T-helper 22 cell (primary cell): ENCODE measurements around the gene APLF.
"Not testable (repeated sequence)": the region's sequence is repeated elsewhere in the genome, so short reads cannot be mapped to it uniquely, and the experiment has no call there.

Experiments
- DNase-seq: peaks from one replicate; pipeline ENCODE4 v3.0.0-alpha.2; 2020; ENCODE audit warnings: low read depth

Gene APLF

DNA sequence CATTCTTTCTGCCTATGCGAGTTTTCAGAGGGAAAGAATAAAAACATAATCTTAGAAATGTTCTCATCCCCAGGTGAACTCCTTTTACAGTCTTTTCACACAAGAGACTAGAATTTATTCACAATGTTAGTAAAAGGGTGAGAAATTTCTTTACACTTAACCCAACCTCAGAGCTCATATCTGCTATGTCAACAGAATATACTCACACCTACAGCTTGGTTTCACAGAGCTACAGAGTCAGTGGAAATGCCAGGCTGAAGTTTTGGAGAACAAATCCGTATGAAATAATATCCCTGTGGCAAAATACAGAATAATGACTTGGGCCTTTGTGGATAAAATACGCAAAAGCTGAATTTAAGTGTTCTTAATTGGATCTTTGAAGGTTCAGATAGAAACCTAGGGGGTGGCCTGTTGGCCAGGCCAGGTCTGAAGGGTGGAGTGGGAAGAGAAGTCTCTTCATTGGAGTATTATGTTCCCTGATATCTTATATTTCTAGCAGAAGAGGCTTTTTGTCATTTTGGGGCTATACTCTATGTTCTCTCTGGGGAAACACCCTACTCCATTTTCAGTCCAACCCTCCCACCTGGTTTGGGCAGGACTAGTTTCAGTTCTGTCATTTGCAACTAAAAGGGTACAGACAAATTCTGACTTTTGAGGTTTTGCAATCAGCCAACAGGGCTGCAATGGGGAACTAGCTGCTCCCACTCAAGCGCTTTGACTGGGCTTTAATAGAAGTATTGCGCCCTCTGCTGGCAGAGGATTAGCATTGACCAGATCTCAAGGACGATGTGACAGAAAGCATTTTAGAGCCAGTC, 26.0 kb upstream of the APLF start:
- DNase-seq, result peak; percentile 64

DNA sequence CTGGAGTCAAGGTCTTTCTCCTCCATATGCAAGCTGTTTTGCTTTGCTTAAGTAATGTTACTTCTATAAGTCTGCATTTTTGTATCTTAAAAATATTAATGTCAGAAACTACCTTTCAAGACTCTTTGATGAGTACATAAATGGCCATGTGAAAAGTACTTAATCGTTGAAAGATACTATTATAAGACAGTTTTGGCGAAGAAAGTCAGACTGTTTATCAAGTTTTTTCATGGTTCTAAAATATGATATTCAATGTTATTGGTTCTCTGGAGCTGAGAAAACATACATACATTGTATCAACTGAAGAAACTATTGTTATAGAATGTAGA, 25.4 kb upstream of the APLF start:
- no peak for DNase-seq

DNA sequence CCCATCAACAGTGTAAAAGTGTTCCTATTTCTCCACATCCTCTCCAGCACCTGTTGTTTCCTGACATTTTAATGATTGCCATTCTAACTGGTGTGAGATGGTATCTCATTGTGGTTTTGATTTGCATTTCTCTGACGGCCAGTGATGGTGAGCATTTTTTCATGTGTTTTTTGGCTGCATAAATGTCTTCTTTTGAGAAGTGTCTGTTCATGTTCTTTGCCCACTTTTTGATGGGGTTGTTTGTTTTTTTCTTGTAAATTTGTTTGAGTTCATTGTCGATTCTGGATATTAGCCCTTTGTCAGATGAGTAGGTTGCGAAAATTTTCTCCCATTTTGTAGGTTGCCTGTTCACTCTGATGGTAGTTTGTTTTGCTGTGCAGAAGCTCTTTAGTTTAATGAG, 21.0 kb upstream of the APLF start:
- DNase-seq, result not testable (repeated sequence)

DNA sequence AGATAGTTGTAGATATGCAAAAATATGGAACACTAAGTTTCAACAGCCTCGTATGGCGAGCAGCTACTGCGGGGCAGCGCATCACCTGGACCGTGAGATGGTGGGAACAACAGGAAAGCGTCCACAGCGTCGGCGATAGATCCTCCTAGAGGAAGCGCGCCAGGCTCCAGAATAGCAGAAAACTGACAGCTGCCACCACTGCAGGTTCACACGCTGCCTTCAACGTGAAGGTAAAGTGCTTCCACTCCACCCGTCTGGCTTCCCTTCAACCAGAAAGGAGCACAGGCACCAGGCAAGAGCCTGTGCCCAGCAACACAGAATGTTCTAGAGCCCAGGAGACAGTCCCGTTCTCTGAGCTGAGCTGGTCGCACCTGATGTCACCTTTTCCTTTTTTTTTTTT, 20.3 kb upstream of the APLF start:
- DNase-seq, result no peak

DNA sequence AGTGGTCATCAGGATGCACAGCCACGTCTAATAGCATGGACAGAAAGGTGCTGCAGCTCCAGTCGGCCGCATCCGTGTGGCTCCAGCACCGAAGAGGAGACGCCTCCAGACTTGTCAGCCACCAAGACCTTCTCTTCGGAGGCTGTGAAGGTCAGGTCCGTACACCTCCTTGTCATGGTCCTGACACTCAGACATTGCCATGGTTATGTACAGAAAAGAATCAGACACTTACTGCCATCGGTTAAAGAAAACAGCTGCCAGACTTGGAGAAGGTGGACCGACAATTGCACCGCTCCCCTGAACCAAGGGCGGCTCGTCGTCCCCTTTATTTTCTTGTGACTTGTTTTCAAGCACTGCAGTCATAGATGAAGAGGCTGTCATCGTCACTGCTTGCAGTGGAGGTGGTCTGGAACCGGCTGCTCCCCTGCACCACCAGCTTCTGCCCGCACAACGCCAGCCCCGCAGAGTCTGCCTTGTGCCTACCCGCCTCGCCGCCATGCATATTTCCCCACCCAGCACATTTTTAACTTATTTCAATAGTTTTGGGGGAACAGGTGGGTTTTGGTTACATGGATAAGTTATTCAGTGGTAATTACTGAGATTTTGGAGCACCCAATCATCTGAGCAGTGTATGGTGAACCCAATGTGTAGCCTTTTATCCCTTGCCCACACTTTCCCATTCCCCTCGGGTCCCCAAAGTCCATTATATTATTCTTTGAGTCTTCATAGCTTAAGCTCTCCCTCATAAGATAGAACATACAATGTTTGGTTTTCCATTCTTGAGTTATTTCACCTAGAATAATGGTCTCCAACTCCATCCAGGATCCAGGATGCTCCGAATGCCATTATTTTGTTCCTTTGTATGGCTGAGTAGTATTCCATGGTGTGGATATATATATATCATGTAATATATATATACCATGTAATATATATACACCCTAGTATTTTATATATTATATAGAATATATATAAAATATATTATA, 18.4 kb upstream of the APLF start:
- DNase-seq, result no peak

DNA sequence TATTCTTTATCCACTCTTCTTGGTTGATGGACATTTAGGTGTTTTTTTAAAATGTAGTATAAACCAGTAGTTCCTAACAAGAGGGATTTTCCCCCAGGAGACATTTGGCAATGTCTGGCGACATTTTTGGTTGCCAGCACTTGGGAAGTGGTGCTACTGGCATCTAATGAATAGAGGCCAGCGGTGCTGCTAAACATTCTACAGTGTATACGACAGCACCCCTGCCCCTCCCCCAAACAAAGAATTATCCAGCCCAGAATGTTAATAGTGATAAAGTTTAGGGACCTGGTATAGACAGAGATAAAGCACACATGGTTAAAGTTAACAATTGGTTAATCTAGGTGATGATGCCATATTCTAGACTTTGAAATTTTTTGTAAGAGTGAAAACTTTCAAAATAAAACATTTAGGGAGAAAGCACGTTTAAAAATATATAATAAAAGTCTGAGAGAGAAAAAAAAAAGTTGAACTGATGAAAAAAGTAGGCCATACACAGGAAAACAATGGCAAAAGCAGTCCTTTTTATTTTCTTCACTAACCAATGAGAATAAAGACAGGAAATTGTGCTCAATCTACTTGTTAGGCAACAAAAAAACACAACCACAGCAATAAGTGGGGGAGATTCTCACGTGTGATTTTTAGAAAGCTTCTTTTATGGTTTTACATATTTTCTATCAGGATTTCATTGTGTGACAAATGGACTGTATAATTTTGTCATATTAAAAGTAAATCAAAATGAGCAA, 15.1 kb upstream of the APLF start:
- DNase-seq, result no peak

DNA sequence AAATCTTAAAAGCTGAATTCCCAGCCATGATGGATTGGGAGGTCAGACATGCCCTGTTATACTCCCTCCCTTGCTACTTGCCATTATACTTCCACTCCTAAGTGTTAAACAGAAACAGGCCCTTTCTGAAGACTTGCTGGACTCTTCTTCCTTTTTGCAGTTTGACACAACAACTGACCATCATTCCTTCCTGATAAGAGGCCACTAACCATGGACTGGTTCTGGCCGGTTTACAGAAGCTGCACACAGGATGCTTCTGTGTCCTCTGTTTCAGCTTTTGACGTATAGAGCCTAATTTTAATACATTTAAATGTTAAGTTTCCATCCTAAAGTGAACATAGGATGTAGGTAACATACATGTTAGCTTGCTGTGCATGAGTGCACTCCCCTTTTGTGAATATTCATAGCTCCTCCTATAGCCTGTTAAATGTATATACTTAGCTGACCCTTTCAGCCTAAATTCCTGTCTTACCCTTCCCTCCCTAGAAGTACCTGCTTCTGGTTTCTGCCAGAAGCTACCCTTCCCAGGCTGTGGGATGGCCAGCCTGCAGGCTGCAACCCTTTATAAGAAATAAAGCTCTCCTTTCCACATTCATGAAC, 13.5 kb upstream of the APLF start:
- DNase-seq, result no peak

DNA sequence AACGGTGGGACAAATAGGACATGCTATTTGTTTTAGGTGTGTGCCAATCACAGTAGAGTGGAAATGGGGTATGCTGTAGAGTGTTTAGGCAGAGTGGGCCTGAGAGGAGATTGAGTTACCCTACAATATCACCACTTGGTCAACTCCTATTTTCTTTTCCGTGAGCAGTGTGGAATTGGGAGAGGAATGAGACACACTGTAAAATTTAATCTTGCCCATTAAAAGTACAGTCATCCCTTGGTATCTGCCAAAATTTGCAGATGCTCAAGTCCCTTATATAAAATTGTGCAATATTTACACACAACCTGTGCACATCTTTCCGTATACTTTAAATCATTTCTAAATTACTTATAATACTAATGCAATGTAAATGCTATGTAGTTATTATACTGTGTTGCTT, 12.7 kb upstream of the APLF start:
- no peak for DNase-seq

DNA sequence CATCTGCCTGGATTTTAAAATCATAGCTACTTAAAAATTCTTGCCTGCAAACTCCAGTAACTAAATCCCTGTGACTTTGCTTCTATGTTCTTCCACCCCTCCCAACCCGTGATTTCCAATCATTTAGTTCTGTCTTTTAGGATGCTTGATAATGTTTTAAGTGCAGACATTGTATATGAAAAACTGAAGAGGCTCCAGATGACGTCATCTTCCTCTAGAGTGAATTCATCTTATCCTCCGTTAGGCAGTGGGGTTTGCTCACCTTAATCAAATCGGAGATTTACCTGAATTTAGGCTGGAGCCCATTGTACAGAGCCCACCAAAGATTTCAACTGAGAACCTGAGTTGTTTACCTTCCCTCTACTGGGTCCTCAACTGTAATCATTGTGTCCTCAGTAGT, 11.2 kb upstream of the APLF start:
- DNase-seq, result no peak

DNA sequence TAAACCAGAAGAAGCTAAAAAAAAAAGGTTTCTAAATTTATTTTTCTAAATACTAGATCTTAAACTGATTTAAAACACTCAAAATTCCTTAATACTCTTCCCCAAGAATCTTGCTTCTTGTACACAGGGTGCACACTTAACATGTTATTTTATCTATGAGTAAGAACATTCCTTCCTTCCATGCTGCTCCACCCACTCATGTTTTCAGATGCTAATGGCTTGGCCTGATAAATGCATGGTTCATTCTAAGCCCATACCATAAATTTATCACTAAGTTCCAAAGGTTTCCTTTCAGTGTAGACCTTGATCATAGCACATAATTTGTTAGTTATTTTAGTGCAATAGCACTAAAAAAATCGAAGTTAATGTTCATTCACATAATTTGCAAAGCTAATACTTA, 8.4 kb upstream of the APLF start:
- no peak for DNase-seq

DNA sequence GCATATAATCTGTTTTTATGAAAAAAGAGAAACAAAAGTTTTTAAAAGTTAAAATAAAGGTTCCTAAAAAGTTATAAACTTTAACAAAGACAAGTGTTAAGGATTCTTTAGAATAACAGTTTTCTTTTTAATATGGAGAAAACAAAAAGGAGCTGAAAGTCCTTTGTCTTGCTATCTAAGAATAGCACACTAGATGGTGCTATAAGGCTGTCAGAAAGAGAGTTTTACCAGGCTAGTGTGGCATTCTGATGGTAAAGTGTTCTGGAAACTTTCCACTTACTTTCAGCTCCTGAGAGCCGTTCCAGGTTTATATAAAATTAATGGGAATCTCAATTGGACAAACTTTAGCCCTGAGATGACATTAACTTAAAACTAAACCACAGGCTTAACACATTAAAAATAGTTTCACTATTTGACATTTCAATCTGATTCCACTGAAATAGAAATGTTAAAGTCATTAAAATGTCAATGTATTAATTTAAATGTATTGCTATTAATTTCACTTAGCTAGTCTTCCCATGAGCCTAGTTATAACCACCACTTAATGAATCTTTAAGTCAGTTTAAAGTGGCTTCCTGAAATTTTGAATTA, 4.0 kb upstream of the APLF start:
- no peak for DNase-seq

DNA sequence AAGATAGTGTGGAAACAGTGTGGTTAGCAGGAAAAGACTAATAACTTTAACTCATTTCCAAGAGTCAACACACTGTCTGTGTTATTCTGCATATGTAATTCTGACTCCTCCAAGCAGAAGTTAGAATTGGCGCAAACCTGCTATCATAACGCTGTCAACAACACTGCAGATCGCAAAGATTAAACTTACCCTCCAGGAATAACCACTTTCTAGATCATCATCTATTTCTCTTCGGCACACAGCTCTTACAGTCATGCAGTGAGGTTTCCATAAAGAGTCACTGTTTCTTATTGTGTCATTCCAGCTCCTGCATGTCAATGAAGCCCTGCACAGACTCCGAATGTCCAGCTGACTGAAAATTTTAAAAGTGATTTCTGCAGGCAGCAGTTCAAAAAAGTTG, 2.7 kb upstream of the APLF start:
- DNase-seq, result no peak

DNA sequence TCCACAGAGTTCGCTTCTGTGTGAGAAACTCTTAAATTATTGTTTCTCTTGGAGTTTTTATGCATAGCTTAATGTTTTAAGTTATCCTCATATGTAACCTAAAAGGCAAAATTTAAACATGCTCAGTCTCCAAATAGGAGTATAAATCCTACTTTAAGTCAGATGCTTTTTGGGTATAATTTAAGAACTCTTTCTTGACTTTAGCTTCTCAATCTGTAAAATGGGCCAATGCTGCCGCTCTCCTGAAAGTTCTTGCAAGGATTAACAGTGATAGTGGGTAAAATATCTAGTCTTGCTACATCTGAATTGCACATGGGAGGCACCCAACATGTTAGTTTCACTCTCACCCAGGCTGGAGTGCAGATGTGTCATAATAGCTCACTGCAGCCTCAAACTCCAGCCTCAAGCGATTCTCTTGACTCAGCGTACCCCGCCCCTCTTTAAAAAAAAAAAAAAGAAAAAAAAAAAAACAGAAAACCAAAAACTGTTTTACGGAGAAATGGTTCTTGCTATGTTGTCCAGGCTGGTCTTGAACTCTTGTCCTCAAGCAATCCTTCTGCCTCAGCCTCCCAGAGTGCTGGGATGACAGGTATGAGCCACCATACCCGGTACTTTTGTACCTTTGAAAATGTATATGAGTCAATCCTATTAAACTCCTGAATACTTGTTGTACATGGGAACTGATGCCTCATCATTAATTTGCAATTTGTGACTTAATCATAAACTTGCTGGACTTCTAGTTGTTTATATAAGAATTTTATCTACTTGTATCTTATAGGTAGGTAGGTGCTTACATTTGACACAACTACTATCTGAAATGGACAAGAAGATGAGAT, 2.1 kb upstream of the APLF start:
- peak; percentile 40 for DNase-seq

DNA sequence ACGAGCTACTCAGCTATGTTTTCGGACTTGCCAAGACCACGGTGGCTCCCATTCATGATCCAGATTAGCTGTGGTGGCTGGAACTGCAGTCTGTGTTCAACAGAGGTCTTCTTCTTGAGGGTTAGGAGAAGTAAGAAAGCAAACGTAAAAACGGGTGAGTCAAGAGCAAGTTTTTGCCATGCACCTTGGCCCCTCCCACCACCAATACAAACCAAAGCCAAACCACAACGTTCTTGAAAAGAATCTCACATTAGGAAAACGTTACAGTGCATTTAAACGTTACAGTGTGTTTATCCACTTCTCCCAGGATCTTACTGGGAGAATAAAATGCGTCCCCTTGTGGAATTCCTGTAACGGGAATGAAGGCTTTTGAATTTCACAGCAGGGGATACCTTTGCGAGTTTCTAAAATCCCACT, 1.0 kb upstream of the APLF start:
- DNase-seq, result peak; percentile 63

DNA sequence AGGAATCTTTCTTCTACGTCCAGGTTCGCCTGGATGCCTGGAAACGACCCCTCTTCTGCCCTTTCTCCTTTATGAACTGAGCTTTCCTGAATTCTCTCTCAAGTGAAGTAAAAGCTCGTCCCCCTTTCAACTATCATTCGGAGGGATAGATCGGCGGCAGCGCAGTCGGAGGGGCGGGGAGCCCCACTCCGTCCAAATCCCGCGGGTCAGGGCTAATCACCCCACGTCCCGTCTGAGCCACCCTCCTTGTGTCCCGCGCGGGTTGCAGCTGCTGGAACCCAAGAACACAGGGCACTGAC, 658 bp upstream of the APLF start:
- DNase-seq, result no peak

DNA sequence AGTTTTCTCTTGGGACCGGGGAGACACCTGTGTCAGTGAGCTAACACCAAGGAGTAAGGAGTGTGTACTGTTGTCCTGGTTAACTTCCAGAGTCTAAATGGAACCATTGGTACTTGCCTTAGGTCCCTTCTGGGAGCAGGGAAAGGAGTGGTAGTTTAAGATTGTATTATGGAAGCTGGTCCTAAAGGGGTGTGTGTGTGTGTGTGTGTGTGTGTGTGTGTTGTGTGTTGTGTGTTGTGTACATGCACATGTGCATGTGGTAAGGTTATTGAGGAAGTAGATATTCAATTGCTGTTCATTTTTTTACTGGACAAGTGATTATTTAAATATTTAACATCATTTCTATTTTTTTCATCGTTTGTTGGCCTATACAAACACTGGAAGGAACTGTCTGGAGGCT, 1.4 kb downstream of the APLF start:
- no peak for DNase-seq

DNA sequence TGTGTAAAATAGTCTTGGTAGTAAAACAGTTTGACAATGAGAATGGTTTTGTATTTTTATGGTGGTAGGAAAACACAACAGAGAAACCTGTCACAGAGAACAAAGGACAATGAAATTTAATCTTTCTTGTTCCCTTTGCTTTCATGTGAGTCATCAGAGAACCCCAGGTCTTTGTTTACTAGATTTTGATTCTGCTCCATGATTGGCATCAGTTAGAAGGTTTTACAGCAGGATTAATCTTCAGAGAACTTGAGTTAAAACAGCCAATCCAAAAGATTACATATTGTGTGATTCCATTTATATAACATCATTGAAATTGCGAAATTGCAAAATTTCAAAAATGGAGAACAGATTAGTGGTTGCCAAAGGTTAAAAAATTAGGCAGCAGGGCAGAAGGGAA, 2.5 kb downstream of the APLF start:
- no peak for DNase-seq

DNA sequence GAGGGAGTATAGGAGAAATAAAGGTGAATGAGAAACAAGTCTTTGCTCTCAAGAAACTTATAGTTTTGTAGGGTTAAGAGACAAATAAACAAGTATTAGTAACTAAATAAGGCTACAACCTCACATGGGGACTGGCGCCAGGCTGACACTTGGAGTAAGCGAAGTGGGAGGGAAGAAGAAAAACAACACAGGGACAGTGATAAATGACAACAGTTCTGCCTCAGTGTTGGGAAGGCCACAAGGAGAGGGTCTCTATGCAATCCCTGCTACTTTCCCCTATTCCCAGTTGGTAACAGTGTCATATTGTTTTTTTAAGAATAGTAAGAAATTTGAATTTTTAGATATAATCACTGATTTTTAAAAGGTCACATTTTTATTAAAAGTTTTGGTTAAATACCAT, 4.0 kb downstream of the APLF start:
- DNase-seq, result no peak

DNA sequence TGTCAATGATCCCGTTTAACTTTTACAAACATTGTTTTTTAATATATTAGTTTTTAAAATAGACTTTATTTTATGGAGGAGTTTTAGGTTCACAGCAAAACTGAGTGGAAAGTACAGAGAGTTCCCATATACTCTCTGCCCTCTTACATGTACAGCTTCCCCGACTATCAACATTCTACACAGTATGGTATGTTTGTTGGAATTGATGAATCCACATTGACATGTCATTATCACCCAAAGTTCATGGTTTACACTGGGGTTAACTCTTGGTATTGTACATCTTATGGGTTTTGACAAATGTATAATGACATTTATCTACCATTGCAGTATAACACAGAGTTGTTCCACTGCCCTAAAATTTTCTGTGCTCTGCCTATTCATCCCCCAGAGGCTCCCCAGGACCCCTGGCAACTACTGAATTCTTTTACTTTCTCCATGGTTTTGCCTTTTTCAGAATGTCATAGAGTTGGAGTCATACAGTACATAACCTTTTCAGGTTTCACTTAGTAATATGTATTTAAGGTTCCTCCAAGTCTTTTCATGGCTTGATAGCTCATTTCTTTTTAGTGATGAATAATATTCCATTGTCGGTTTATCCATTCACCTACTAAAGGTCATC, 5.5 kb downstream of the APLF start:
- DNase-seq, result no peak

DNA sequence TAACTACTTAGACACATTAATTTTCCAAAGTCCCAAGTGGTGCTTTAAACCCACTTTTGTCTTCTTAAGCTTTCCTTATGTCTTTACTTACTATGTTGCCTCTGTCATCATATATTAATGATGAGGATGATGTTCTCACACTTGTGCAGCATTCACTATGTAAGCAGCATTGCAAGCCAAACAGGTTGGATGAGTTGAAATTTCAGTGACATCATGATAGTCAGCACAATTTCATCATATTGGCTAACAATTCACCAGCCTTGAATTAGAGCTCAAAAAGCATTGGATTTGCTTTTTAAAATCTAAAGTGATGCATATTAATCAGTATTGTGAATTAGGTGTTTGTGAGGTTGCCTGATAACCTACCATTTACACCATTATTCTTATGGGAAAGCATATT, 7.7 kb downstream of the APLF start:
- DNase-seq, result no peak

DNA sequence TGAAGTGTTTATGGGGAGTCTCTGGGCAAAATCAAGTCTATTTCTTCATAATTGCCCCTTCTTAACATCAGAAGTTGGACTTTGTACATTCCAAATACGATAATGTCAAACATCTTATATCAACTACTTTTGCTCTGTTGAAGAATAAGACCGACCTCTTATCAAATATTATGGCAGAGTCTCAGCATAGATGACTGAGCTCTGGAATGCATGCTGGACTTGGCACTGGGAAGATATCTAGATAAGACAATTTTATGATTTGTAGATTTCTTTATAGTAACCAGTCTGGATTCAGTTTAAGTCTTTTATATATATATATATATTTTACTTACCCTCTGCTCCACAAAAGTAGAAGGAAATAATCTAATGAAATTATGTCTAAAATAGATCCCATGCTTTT, 8.2 kb downstream of the APLF start:
- DNase-seq, result no peak
